ENCODE data around the gene SND1. TPM values are rescaled to one million over a fixed set of nuclear protein-coding genes. Genes with fewer than 3 reads are reported as not detected.

SND1 gene
- total and polyA plus RNA-seq, 2 of the 4 experiments (the other 2 are of a cell fraction), result 154 to 294 TPM

DNA sequence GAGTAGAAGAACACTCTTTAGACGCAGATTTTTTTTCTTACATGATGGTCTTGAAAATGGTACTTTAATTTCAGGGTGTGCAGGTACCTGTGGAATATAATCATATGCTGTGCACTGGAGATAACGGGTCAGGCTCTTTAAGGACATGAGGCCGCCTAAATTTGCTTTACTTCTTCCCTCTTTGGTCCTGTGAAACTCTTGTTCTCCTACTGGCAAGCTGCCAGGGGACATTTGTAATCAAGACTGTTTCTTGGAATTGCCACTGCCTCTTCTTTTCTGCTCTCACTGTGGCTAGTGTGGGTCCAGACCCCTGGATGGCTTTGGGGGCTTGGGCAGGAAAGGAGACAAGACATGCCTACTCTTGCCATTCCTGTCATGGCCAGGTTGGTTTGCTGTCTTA lies 146.0 kb downstream of the SND1 start:
- H3K27me3 ChIP-seq (ENCODE audit: control insufficient read depth, insufficient read depth, low read length), result no peaks in the 10 kb centered on the region
- WGBS, 2 experiments (ENCODE audit: extremely low coverage in 2 of 2, insufficient read length in 1 of 2), result no CpG with 5 or more reads among the region's 3 CpGs
- H4K5ac ChIP-seq (ENCODE audit: low read depth, low read length), result no peak overlapping the region
- TF ChIP-seq MAFK (IDR thresholded peaks at IDR 0.05; ENCODE audit: low read depth, low read length) (no peak), NFE2L2 (IDR thresholded peaks at IDR 0.05; ENCODE audit: low read depth, low read length) (no peak), BHLHE40 (IDR thresholded peaks at IDR 0.05; ENCODE audit: low read depth, low read length) (no peak), SMC3 (IDR thresholded peaks at IDR 0.05; ENCODE audit: low read depth, low read length) (no peak), RCOR1 (IDR thresholded peaks at IDR 0.05; ENCODE audit: insufficient replicate concordance, low read length) (no peak), RFX5 (IDR thresholded peaks at IDR 0.05; ENCODE audit: low read depth, low read length) (no peak), MAZ (IDR thresholded peaks at IDR 0.05; ENCODE audit: borderline replicate concordance, low read depth, low read length) (no peak), MXI1 (IDR thresholded peaks at IDR 0.05; ENCODE audit: borderline replicate concordance, low read depth, low read length) (no peak)
- TF ChIP-seq, protein P1, sequence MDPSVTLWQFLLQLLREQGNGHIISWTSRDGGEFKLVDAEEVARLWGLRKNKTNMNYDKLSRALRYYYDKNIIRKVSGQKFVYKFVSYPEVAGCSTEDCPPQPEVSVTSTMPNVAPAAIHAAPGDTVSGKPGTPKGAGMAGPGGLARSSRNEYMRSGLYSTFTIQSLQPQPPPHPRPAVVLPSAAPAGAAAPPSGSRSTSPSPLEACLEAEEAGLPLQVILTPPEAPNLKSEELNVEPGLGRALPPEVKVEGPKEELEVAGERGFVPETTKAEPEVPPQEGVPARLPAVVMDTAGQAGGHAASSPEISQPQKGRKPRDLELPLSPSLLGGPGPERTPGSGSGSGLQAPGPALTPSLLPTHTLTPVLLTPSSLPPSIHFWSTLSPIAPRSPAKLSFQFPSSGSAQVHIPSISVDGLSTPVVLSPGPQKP (IDR thresholded peaks at IDR 0.05; ENCODE audit: borderline replicate concordance, low read depth, low read length), result no peak
- intact Hi-C loops (cut with micrococcal nuclease), result no loop called here
- H2BK15ac ChIP-seq (ENCODE audit: low read depth, low read length), result no peak overlapping the region
- ChIA-PET CTCF (interaction anchor here (0.6 to 0.7 kb wide), 2 partner anchors 13 to 53 kb away, joined by 4 to 5 read pairs; no protein-coding TSS in a partner anchor), POLR2A (ENCODE audit: unreplicated experiment) (no interaction called here)
- in situ Hi-C loops (cut with MboI; ENCODE audit: low sequenced_read_pairs), result no loop called here
- H3K9me3 ChIP-seq (ENCODE audit: control insufficient read depth, insufficient read depth, low read length), result no peaks in the 10 kb centered on the region
- no peak overlapping the region for H2BK20ac ChIP-seq (ENCODE audit: low read depth, low read length)
- dilution Hi-C loops (cut with HindIII; ENCODE audit: low sequenced_read_pairs, unreplicated experiment), result no loop called here
- H3K79me1 ChIP-seq (ENCODE audit: low read depth in 1 of 2, low read length in 2 of 2), result peaks cover 51 to 72% of the 10 kb centered on the region in 2 experiments
- no peak overlapping the region for H4K8ac ChIP-seq (ENCODE audit: low read depth in 2 of 2, low read length in 2 of 2)
- no peak overlapping the region for H2BK120ac ChIP-seq (ENCODE audit: low read depth, low read length)
- no peak overlapping the region for H2BK5ac ChIP-seq (ENCODE audit: low read depth, low read length, poor library complexity, severe bottlenecking)
- no peak overlapping the region for H2AK9ac ChIP-seq (replicated peaks; ENCODE audit: low read depth, low read length, poor library complexity)
- H4K91ac ChIP-seq (ENCODE audit: insufficient read depth, low read depth, low read length), result no peak overlapping the region
- no peak overlapping the region for H3K27ac ChIP-seq (ENCODE audit: insufficient read depth, low read length)
- H3K4me2 ChIP-seq (ENCODE audit: low read depth, low read length), result no peak overlapping the region
- DNase-seq (no peak), ATAC-seq (ENCODE audit: low read depth) (no peak)
- BruUV-seq (replicated peaks), result no TSS peak
- H3K4me3 ChIP-seq (ENCODE audit: insufficient read depth, low read depth, low read length), result no peak overlapping the region
- peaks cover 16% of the 10 kb centered on the region for H3K9me1 ChIP-seq (ENCODE audit: insufficient read depth, low read length)
- no peak overlapping the region for H3K14ac ChIP-seq (replicated peaks; ENCODE audit: low read depth, low read length)
- H3K9ac ChIP-seq (ENCODE audit: low read depth, low read length), result no peak overlapping the region
- 0 out of 2 replicates have a peak, but pooled peaks cover 1% of the 10 kb centered on the region for H3K36me3 ChIP-seq (ENCODE audit: control insufficient read depth, insufficient read depth, low read length)
- no peak overlapping the region for H2AK5ac ChIP-seq (ENCODE audit: low read depth, low read length)
- H3K4ac ChIP-seq (ENCODE audit: low read depth, low read length), result no peak overlapping the region
- no peak overlapping the region for H3K18ac ChIP-seq (ENCODE audit: low read depth, low read length)
- H4K20me1 ChIP-seq (ENCODE audit: insufficient read depth, low read length), result peaks cover 63% of the 10 kb centered on the region
- no peak overlapping the region for H3K23ac ChIP-seq (ENCODE audit: low read depth, low read length)
- H3K4me1 ChIP-seq (ENCODE audit: control insufficient read depth, insufficient read depth, low read length), result no peaks in the 10 kb centered on the region; the same call in 1 of the 2 replicates
- no peak overlapping the region for H2AFZ ChIP-seq (replicated peaks; ENCODE audit: low read length, poor library complexity)
- H3K56ac ChIP-seq (ENCODE audit: extremely low read depth, insufficient read depth, low read length), result no peak overlapping the region
